H1 (cell line): ENCODE results near the gene GJD2. TPM values are rescaled to one million over a fixed set of nuclear protein-coding genes. Genes with fewer than 3 reads are reported as not detected.

Experiments used
- FOSL1 ChIP-seq: IDR thresholded peaks from 2 replicates; pipeline ENCODE4 v1.6.1; 2011; ENCODE audit warnings: mild to moderate bottlenecking, low read depth, low read length, moderate library complexity; ENCODE audit not compliant: insufficient read depth
- JUN ChIP-seq: IDR thresholded peaks from 2 replicates; pipeline ENCODE4 v1.6.1; 2011; ENCODE audit warnings: low read depth, mild to moderate bottlenecking, improper control_type of control experiment, low read length
- KDM4A ChIP-seq: IDR thresholded peaks from one replicate; pipeline ENCODE4 v1.7.1; 2012; ENCODE audit warnings: low read depth, mild to moderate bottlenecking, moderate library complexity, low read length, inconsistent platforms; ENCODE audit not compliant: severe bottlenecking
- KDM5A ChIP-seq: fragments of 200-600 bp; IDR thresholded peaks from 2 replicates; pipeline ENCODE4 v1.7.1; 2012; ENCODE audit warnings: mild to moderate bottlenecking, low read length, inconsistent platforms, mixed read lengths
- polyA plus RNA-seq, 7 experiments: library from polyadenylated mRNA; depleted of rRNA in 3 of 7; stranded (reverse) in 5 of 7; unstranded in 2 of 7; fragments of >200 nt in 5 of 7; fragments of 200-250 nt in 2 of 7; gene quantifications; 1 replicate in 5 of 7; 2 replicates in 1 of 7; 4 replicates in 1 of 7; pipeline versions ENCODE4 v1.2.1 to v1.2.3, GENCODE V29; 2011 to 2013; ENCODE audit warnings: missing spikeins in 2 of 7, mixed read lengths in 2 of 7
- total RNA-seq: library from RNA; stranded (reverse); fragmentation: NEBNext Ultra II Directional; extraction: Animal tissue kit (Norgen Biotek cat#: 25700); gene quantifications from 2 replicates; pipeline ENCODE4 v1.2.1, GENCODE V29; 2021

GJD2 gene
- total and polyA plus RNA-seq, 2 of the 8 experiments (the other 6 are each of a cell fraction or from before 2014, with no cell fraction given): 0.39 to 0.54 TPM

GRCh38 chr15:34790121-34790520 lies 35.3 kb upstream of the GJD2 start (continued):
- TF ChIP-seq JUN (no peak), FOSL1 (no peak), KDM5A (no peak), KDM4A (no peak)
